ENCODE results near the gene MYRFL.

DNA sequence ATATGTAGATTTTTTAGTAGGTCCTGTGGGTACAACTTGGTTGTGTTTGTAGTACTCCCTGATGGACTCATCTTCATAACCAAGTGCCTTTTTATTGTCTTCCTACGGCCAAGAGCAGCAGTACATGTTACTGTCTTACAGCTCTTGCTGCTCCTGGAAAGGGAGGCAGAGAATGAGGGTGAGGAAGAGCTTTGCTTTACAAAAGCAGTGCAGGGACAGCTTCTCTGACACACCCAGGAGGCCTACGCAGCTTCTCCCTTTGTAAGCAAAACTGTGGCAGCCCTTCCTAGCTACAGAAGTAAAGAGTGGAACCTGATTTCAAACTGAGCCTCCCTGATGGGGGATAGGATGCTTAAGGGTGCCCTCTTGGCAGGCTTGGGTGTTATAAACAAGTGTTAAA lies 18.6 kb downstream of the MYRFL start:
- TF ChIP-seq, protein P1, sequence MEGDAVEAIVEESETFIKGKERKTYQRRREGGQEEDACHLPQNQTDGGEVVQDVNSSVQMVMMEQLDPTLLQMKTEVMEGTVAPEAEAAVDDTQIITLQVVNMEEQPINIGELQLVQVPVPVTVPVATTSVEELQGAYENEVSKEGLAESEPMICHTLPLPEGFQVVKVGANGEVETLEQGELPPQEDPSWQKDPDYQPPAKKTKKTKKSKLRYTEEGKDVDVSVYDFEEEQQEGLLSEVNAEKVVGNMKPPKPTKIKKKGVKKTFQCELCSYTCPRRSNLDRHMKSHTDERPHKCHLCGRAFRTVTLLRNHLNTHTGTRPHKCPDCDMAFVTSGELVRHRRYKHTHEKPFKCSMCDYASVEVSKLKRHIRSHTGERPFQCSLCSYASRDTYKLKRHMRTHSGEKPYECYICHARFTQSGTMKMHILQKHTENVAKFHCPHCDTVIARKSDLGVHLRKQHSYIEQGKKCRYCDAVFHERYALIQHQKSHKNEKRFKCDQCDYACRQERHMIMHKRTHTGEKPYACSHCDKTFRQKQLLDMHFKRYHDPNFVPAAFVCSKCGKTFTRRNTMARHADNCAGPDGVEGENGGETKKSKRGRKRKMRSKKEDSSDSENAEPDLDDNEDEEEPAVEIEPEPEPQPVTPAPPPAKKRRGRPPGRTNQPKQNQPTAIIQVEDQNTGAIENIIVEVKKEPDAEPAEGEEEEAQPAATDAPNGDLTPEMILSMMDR (IDR thresholded peaks at IDR 0.05; ENCODE audit: poor library complexity, severe bottlenecking): no peak
- TF ChIP-seq RAD21 (conservative IDR thresholded peaks at IDR 0.05): no peak
- TF ChIP-seq MXI1 (conservative IDR thresholded peaks at IDR 0.05; ENCODE audit: poor library complexity, severe bottlenecking): no peak
- TF ChIP-seq SMC3 (conservative IDR thresholded peaks at IDR 0.05; ENCODE audit: poor library complexity): no peak
